Activated gamma-delta T cell treated with anti-CD3 and anti-CD28 coated beads, Interleukin-2, amount 50 U/mL, for 16 hours (primary cell): ENCODE results near the gene RIPOR3.

ENCODE experiments used
- DNase-seq: peaks from one replicate; pipeline ENCODE4 v3.0.0-alpha.2; 2020; ENCODE audit warnings: low read depth

RIPOR3 gene

DNA sequence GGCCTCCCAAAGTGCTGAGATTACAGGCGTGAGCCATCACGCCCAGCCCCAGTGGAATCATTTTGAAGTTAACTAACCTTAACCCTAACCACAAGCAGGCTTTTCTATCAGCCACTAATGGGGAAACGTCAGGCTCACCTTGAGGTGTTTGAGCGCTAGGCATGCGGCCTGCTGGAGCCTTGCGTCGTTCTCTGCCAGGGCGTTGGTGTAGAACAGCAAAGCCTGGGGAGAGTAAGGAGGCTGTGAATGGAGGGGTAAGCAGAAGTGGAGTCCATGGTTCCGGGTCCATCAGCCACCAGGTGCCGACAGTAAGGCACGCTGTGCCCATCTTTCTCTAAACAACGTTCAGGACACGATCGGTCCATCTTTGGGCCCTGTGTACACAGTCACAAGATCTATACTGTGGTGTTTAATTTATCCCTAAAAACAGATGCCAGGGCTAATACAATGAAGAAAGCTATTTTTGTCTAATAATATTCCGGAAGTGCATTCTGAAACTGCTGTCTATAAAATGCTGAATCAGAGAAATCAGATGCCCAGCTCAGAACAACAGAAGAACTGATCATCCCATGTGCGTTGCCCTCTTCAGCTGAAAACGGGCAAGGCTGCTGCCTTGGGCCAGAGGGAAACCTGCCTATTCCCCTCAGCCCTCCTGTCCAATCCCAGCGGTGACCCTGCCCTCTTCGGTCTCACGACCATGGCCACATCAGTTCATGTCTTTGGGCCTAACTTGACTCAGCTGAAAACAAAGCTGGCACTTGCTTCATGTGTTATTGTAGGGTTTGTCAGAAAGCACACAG, 101.6 kb downstream of the RIPOR3 start:
- DNase-seq, result no peak

DNA sequence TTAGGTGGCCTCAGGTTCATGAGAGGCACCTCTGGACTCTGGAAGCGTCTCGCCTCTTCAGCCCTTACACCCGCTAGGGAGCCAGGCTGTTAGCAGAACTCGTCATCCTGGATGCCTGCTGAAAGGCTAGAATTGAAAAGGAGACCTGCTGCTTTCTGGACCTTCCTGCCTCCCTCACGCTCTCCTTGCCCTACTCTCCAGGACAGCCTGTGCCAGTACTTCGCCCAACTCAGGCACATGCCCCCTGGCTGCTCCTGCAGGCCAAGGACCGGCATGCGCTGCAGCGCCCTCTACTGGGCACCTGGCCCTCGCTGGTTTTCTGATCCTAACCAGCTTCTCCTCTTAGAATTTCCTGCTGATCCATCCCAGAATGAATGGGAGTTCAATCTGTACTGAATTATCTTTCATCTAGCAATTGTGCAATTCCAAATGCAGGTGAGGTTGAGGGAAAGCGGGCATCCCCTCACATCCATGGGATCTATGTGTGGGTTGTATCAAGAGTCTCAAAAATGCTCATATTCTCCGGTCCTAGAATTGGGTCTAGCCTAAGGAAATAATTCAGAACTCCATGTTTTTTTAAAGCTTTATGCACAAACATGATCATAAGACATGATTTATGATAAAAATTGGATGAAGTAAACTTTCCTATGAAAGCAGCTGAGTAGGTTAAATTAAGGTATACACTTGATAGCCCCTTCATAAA, 103.2 kb downstream of the RIPOR3 start:
- peak; percentile 61 for DNase-seq

DNA sequence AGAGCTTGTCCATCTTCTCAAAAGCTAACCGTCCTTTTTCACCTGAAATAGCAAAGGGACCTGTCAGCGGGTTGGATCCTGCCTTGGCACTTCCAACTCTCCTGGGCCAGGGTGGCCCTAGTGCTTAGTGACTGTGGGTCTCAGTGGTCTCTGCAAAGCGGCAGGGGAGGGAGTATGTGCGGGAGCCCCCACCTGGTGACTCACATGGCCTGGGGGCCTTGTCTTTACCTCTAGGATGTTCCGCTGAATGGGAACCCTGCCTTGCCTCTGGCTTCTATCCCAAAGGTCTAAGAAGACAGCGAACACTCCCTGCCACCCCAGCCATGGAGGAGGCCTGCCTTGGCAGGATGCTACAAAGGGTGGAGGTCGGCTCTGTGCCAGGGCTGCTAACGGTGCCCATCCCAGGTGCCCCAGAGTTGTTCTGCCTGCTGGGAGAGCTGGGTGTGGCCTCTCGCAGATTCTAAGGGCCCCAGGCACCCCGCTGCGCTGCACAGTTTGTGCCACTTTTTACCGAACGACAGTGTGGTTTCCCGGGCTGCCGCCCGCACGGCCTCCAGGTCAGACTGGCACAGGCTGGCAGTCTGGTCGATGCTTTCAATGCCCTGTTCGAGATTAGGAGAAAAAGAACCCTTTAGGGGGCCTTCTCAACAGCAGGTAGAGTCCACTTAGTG, 103.9 kb downstream of the RIPOR3 start:
- no peak for DNase-seq

- no peak for DNase-seq
These were observed 104.7 kb downstream of the RIPOR3 start for GRCh38 chr20:50586531-50587232.

- DNase-seq, result no peak
These were observed 105.7 kb downstream of the RIPOR3 start for GRCh38 chr20:50585678-50586077.

DNA sequence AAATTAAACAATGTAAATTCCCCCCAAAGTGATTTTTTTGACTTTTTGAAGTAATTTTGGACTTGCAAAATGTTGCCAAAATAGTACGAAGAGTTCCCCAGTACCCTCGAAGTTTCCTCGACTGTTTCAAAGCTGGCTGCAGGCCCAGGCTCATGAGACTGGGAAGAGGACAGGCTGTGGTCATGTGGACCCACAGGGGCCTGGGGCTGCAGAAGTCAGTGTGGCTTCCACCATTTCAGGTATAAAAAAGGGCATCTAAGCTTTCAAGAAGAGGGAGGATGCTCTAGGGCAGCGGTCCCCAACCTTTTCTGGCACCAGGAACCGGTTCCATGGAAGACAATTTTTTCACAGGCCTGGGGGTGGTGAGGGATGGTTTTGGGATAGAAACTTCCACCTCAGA, 106.1 kb downstream of the RIPOR3 start:
- no peak for DNase-seq

GRCh38 chr20:50584687-50585086, 106.7 kb downstream of the RIPOR3 start:
- no peak for DNase-seq

DNA sequence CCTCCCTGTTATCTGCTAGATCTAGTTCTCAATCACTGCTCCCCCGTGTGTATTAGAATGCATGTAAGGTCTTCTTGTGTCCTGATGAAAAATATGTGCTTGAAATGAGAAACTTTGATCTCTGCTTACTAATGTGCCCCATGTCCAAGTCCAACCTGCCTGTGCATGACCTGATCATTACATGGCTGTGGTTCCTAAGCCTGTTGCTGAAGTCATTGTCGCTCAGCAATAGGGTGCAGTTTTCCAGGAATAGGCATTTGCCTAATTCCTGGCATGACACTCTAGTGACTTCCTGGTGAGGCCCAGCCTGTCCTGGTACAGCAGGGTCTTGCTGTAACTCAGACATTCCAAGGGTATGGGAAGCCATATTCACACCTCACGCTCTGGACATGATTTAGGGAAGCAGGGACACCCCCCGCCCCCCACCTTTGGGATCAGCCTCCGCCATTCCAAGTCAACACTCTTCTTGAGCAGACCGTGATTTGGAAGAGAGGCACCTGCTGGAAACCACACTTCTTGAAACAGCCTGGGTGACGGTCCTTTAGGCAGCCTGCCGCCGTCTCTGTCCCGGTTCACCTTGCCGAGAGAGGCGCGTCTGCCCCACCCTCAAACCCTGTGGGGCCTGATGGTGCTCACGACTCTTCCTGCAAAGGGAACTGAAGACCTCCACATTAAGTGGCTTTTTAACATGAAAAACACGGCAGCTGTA, 107.7 kb downstream of the RIPOR3 start:
- no peak for DNase-seq

DNA sequence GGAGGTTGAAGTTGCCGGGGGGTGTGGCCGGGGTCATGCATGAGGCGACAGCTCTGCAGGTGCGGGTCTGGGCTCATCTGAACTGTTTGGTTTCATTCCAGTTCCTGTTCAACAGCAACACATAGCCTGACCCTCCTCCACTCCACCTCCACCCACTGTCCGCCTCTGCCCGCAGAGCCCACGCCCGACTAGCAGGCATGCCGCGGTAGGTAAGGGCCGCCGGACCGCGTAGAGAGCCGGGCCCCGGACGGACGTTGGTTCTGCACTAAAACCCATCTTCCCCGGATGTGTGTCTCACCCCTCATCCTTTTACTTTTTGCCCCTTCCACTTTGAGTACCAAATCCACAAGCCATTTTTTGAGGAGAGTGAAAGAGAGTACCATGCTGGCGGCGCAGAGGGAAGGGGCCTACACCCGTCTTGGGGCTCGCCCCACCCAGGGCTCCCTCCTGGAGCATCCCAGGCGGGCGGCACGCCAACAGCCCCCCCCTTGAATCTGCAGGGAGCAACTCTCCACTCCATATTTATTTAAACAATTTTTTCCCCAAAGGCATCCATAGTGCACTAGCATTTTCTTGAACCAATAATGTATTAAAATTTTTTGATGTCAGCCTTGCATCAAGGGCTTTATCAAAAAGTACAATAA, 108.6 kb downstream of the RIPOR3 start:
- no peak for DNase-seq

DNA sequence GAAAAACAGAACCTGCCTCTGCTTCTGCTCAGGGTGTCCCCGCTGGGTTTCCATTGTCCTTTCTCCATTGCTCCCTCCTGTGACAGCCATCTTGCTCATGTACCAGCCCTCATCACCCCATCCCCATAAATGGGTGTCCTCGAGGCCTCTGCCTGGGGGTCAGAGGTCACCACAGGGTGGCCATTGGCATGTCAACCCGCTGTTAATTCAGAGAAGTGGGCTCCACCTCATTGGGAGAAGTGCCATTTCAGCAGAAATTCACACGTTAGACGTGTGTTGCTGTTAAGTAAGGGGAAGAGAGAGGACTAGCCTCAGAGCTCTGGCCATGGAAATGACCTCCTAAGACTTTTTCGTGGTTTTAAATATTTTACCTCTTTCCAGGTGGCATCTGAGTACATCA, 109.2 kb downstream of the RIPOR3 start:
- DNase-seq, result no peak

- DNase-seq, result no peak
These were observed 110.3 kb downstream of the RIPOR3 start for GRCh38 chr20:50580842-50581544.

GRCh38 chr20:50580016-50580747, 111.2 kb downstream of the RIPOR3 start:
- peak; percentile 31 for DNase-seq

DNA sequence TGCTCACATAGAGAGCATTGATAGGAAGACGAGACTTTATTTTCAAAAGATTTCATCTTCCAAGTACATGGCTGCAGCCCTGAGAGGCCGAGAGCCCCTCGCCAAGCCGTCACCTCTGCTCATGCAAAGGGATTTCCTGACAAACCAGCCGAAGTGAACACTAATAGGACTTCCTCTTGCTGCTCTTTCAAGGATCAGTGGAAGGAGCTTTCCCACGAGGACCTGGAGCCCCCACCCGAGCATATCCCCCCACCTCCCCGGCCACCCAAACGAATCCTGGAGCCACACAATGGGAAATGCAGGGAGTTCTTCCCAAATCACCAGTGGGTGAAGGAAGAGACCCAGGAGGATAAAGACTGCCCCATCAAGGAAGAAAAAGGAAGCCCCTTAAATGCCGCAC, 111.8 kb downstream of the RIPOR3 start:
- no peak for DNase-seq

- DNase-seq, result no peak
These were observed 112.6 kb downstream of the RIPOR3 start for GRCh38 chr20:50578778-50579165.

DNA sequence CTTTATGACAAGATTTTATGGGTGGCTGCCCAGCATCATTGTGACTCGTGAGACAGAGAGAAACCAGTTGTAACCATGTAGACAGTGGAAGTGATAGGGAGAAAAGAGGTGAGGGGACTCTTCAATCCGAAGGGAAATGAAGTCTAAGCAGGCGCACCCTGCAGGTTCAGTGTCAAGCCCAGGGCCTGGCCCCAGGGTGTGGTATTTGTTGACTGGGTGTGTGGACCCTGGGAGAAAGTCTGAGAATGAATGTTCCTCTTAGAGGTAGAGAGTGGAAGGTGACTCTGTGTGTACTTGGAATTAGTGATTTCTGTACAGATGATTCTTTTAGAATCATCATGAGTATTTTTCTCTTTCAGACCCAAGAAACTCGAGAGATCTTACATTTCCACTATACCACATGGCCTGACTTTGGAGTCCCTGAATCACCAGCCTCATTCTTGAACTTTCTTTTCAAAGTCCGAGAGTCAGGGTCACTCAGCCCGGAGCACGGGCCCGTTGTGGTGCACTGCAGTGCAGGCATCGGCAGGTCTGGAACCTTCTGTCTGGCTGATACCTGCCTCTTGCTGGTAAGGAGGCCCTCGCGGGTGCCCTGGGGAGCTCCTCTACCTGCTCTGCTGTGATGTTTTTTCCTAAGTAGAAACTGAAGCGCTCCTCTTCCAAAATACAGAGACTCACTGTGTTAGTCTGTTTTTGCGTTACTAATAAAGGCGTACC, 113.1 kb downstream of the RIPOR3 start:
- DNase-seq, result no peak

GRCh38 chr20:50577175-50578018, 113.9 kb downstream of the RIPOR3 start:
- no peak for DNase-seq

DNA sequence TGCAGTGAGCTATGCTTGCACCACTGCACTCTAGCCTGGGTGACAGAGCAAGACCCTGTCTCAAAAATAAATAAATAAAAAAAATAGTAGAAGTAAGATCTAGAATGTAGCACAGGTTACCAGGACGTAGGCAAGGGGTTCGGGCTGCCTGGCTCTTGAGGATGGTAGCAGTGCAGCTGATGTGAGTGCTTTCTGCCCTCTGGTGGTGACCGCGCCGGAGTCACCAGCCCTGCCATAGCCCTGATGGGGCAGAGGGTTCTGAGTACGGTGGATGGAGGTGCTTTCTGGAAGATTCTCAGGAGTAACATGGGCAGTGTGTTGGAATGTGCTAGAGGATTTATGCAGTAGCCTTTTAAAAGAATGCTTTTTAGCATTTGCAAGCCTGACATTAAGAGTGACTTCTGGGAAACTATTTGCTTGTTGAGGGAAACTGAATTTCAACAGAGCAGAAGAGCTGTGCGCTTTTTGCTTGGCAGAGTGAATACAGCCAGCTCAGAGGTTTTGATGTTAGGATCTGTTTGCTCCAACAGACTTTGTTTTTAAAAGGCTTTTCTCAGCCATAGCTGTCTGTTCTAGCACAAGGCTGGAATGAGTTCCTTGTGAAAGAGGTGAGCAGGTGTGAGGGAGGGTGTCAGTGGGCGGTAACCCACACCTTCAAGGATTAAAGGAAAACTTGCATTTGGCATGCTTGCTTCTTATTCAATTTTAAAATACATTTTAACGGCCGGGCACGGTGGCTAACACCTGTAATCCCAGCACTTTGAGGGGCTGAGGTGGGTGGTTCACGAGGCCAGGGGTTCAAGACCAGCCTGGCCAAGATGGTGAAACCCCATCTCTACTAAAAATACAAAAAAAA, 115.2 kb downstream of the RIPOR3 start:
- DNase-seq, result peak; percentile 35
